Measurements from ENCODE around the gene SCRT2.

The SCRT2 gene

DNA sequence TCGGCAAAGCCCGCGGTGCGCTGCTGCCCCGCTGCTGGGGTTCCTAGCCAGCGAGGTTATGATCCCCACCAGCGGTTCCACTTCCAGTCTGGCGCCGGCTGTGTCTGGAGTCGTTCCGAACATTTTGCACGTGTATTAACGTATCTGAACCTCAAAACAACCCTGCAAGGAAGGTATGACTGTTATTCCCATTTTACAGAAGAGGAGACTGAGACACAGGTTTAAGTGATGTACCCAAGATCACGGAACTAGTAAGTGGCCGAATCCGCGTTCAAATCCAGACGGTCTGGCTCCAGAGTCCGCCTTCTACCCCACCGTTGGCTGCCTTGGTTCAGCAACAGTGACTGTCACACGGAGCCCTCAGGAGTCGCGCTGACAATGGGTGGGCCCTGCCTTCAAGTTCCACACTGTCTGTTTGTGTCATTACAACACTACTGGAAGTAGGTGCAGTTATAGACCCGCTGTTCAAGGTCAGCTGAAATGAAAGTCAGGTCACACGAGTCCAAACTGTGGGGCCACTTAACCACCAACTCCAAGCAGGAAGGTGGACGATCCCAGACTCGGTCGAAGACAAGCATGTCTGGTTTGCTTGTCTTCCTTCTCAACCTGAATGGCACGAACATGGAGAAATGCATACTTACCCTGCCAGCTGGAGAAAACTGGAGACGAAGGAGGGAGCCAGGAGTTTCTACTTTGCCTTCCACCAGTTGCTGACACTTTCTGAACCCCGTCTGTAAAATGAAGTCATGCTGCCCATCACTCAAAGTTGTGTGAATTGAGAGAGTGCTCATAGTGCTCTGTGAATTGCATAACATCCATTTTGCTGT is 21.8 kb downstream of the SCRT2 start:
- no peak for DNase-seq (ENCODE audit: low read depth in 1 of 2, low spot score in 1 of 2)
- H3K4me3 ChIP-seq (replicated peaks; ENCODE audit: insufficient read depth, low read length) = peak overlapping the region; percentile 79
- H3K27ac ChIP-seq (replicated peaks) = peak overlapping the region; percentile 52
- TF ChIP-seq CTCF (IDR thresholded peaks at IDR 0.05; ENCODE audit: insufficient read depth, low read length) = no peak
- no peak for TF ChIP-seq REST (IDR thresholded peaks at IDR 0.05; ENCODE audit: insufficient replicate concordance, low read depth)
- TF ChIP-seq SPI1 (IDR thresholded peaks at IDR 0.05; ENCODE audit: borderline replicate concordance, low read depth) = no peak
- TF ChIP-seq GABPA (IDR thresholded peaks at IDR 0.05; ENCODE audit: low read depth) = no peak
- no peak for TF ChIP-seq POLR2AphosphoS5 (IDR thresholded peaks at IDR 0.05; ENCODE audit: low read depth)
- H3K27me3 ChIP-seq (ENCODE audit: insufficient read depth, poor library complexity, severe bottlenecking) = no peaks in the 10 kb centered on the region

DNA sequence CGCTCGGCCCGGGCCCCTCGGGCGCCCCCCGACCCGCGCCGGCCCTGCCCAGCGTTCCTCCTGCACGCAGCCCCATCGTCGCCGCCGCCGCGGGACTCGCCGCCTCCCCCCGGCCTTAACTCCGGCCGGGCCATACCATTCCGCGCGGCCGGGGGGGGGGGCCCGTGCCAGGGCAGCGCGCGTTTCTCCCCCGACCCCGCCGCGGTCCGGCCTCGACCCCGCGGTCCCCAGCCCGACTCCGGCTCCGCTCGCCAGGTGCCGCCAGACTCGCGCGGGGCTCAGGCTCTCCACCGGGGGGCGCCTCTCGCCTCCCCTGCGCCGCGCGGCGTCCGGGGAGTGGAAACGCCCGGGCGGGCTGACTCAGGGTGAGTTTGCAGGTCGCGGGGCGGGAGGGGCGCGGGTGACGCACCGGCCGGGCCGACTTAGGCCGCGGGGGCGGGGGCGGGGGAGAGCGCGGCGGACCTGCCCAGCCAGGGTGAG is 22.5 kb downstream of the SCRT2 start, which contains the start of gene SRXN1:
TSS of gene SRXN1 (minus strand) at position 91 of the 480 bp plus-strand sequence. CDS start at position 76, 15 bp downstream.
- peak within 1 kb of the TSS; percentile 79 for H3K4me3 ChIP-seq (replicated peaks; ENCODE audit: insufficient read depth, low read length)
- peak within 1 kb of the TSS; percentile 58 for H3K27ac ChIP-seq (replicated peaks)
- no peaks in the 10 kb centered on the region for H3K27me3 ChIP-seq (ENCODE audit: insufficient read depth, poor library complexity, severe bottlenecking)
- DNase-seq (ENCODE audit: low read depth in 1 of 2, low spot score in 1 of 2) = peak; percentile 81 to 86
- TF ChIP-seq POLR2AphosphoS5 (IDR thresholded peaks at IDR 0.05; ENCODE audit: low read depth) (peak; percentile 27; the same call in 1 of the 2 replicates), CTCF (IDR thresholded peaks at IDR 0.05; ENCODE audit: insufficient read depth, low read length) (peak; percentile 10), GABPA (IDR thresholded peaks at IDR 0.05; ENCODE audit: low read depth) (no peak)

- Histone ChIP-seq H3K4me3 (replicated peaks; ENCODE audit: insufficient read depth, low read length) (peak overlapping the region; percentile 79), H3K27me3 (ENCODE audit: insufficient read depth, poor library complexity, severe bottlenecking) (no peaks in the 10 kb centered on the region), H3K27ac (replicated peaks) (peak overlapping the region; percentile 58)
- no peak for TF ChIP-seq GABPA (IDR thresholded peaks at IDR 0.05; ENCODE audit: low read depth)
- no peak for TF ChIP-seq POLR2AphosphoS5 (IDR thresholded peaks at IDR 0.05; ENCODE audit: low read depth)
- no peak for TF ChIP-seq SPI1 (IDR thresholded peaks at IDR 0.05; ENCODE audit: borderline replicate concordance, low read depth)
- no peak for TF ChIP-seq REST (IDR thresholded peaks at IDR 0.05; ENCODE audit: insufficient replicate concordance, low read depth)
- TF ChIP-seq CTCF (IDR thresholded peaks at IDR 0.05; ENCODE audit: insufficient read depth, low read length) = no peak
- peak in 1 of 2 experiments; percentile 58 for DNase-seq (ENCODE audit: low read depth in 1 of 2, low spot score in 1 of 2)
Measured at GRCh38 chr20:652615-653109, 22.9 kb downstream of the SCRT2 start.

Measured in HL-60 (cell line).